IPS DF 4.7 (cell line): ENCODE results near the gene TPD52L2.
"Not testable (repeated sequence)": the region's sequence is repeated elsewhere in the genome, so short reads cannot be mapped to it uniquely, and the experiment has no call there.

Source experiments
- DNase-seq: peaks from one replicate; pipeline ENCODE4 v3.0.0-alpha.2; 2013; ENCODE audit warnings: low spot score; ENCODE audit errors: extremely low read depth

The TPD52L2 gene

DNA sequence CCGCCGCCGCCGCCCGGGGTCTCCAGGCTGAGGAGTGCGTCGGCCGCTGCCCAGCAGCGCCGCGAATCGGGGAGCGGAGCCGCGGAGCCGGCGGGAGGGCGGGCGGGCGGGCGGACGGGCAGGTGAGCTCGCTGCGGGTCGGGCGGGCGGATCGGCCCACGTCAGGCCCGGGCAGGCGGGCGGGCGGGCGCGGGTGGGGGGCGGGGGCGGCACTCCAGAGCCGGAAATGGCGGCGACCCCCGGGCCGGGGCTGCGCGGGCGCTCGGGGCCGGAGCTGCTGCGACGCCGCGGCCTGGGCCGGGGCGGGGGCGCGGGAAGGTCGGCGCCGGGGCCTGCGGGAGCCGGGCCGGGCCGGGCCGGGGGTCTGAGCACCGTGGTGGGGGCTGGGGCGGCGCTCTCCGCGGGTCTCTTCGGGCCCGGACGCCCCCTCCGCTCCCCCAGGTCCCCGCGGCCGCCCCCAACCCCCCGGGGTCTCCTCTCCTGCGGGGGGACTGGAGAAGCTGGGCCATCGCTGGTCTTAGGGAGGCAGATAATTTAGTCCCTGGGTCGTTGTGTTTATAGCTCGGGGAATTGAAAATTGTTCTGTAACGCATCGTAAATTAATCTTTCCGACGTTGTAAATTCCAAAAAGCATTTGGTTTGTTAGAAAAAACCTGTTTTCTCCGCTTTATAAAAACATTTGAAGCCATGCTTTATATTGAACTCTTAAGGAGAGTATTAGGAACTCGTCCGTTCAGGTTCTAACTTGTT, 30.3 kb downstream of the TPD52L2 start:
- no peak for DNase-seq

DNA sequence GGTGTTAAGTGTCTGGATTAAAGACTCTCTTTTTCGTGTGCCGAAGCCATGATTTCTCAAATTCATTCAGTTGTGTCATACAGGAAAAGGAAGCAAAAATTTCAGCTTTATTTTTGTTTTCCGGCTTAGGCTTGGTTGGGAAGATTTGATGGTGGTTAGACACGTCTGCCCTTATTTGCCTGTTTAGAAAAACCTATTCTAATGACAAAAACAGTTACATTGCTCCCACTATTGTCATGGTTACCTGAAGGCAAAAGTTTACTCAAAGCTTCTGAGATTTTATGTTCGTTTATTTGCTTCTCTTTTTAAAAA, 30.8 kb downstream of the TPD52L2 start:
- DNase-seq: no peak

DNA sequence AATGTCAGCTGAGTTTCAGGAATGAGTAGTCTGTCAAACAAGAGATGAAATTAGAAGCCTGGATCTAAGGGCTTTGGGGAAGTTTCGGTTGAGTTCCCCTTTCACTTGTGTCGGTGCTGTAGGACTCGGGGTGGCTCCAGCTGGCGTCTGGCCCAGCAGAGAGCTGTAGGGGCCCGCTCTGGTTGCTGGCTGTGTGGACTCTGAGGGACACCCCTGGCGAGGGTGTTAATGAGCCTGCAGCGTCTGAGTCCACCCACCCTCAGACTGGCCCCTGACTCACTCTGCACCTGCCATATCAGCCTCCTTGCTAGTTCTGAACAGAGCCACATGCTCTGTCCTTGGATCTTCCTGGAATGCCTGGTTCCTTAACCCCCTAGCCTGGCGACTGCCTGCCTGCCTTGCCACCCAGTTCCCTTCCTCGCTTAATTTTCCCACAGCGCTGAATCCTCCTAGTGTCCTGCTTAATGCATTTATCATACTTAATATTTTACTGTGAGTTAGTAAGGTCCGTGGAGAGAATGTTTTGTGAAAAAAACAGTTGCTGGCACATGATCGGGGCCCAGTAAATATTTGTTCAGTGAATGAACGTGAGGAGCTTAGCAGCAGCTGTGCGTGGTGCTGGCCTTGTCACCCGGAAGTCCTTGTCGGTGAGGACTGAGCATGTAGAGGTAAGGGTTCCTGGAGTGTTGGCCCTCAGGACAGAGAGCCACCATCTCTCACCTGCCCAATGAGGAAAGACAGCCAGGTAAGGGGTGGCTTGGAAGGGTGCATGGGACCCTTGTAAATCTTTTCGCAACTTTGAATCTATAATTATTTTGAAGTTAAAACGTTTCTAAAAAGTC, 31.4 kb downstream of the TPD52L2 start:
- no peak for DNase-seq

DNA sequence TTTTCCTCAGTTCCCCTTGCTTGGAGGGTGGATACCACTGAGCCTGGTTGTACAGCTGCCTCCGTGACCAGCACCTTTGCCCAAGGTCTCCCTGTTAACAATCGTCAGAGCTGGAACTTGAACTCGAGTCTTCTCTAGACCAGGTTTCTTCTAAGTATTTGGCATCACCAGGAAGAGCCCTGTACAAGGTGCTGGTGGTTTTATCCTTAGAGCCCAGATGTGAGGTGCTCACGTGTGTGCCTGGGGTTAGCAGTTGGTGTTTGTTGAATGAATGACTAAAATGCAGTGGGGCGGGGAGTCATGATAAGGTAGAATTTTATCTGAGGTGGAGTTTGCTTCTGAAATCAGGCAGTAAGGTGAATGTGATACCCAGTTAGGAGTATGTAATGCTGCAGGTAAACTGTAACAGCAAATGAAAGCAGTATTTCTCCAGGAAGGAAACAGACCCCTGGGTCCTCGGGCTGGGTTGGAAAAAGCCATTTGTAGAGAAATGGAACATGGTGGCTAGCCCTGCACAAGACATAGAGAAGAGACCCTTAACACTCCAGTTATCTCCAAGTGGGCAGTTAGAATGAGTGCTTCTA, 33.0 kb downstream of the TPD52L2 start:
- DNase-seq: no peak

DNA sequence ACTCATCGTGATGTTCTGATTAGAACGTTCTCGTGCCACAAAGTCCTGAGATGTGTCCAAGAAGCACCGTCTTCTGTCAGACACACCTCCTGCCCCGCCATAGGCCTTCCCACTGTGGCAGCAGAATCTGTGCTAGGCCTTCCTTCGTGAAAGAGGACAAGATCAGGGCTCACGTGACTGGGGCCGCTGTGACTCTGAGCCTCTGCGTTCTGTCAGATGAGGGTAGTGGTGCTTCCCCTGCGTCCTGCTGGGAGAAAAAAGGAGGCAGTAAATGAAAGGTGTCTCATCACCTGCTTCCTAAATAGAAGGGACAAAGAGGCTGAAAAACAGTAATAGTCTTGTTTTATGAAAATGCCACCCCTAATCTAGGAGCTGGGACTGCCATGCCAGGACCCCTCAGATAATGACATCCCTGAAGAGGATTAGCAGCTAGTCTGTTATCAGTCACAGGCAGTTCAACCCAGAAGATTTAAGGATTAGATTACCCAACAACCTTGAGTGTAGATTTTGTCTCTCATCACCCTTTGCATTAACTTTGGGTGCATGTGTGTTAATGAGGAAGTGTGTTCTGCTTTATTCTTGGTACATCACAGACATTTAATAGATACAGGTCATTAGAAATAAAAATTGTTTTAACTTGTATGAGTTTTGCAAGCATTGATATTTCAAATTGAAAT, 34.0 kb downstream of the TPD52L2 start:
- no peak for DNase-seq

DNA sequence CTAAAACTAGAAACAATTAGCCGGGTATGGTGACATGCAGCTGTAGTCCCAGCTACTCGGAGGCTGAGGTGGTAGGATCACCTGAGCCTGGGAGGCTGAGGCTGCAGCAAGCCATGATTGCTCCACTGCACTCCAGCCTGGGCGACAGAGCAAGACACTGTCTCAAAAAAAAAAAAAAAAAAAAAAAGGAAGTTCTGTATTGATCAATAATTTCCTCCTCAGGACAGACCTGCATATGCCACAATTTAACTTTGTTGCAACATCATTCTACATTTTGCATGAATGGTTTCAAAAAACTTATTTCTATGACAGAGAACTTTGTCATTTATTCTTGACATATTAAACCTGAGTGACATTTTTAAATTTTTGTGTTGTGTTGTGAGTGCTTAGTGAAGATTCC, 35.3 kb downstream of the TPD52L2 start:
- DNase-seq: no peak

DNA sequence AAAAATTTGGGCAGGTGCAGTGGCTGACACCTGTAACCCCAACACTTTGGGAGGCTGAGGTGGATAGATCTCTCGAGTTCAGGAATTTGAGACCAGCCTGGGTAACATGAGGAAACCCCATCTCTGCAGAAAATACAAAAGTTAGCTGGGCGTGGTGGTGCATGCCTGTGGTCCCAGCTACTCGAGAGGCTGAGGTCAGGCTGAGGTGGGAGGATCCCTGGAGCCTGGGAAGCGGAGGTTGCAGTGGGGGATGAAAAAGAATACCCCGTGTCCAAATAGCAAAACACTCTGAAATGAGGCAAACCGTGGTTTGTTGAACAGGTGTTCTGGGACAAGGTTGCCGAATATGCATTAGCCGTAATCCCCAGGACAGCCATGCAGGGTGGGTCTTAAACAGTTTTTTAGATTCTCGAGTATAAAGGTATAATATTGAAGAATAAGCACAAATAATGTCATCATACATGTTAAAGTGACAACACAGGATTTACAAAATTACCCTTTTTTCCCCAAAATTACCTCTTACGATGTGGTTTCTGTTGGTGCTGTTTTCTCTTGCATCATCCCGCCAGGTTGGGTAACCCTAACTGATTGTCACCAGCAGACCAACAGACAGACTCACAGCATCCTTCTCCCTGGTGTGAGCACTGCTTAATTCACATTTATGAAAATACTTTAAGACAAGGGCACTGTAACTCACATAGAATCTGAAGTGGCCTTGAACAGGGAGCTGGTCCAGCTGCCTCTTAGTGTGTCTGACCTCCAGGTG, 38.9 kb downstream of the TPD52L2 start:
- no peak for DNase-seq

DNA sequence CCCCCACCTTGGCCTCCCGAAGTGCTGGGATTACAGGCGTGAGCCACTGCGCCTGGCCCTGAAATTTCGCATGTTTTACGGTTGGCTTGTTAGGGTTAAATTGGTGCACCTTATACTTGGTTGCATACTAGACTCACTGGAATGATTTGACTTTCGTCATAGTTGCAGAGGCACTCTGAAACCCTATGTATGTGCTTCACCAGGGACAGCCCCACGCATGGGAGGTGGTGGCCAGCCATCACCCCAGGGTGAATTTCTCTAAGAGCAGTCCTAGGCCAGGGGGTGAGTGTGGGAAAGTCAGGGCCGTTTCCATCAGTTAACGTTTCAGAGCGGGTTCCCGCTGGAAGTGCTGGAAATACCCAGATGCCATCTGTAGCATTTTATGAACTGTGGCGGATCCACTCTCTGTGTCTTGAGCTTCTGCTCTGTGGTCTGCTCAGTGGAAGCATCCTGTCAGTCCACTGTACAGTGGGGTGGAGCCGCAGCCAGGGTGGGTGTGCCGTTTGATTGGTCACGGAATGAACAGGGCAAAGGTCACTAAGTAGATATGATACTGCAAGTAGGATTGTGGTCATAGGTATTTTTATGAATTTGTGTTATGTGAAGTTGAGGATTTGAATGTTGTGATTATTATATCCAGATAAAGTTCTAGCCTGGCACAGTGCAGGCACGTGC, 43.1 kb downstream of the TPD52L2 start:
- no peak for DNase-seq

DNA sequence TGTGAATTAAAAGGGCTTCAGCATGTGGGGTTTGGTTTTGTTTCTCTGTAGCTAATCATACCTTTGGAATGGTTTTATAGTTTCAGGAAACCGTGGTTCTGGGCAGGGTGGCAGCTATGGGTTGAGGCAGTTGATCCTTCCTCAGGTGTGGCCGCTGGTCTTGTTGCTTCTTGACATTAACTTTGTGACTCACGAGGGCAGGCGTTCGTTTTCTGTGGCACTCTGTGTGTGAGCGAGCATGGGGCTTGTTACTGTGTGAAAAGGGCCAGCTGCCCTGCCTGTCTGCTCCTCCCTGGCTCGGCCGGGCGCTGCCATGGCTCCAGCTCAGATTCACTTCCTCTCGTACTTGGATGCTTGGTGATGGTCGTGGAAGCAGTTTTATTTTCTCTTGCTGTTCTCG, 46.1 kb downstream of the TPD52L2 start:
- no peak for DNase-seq

DNA sequence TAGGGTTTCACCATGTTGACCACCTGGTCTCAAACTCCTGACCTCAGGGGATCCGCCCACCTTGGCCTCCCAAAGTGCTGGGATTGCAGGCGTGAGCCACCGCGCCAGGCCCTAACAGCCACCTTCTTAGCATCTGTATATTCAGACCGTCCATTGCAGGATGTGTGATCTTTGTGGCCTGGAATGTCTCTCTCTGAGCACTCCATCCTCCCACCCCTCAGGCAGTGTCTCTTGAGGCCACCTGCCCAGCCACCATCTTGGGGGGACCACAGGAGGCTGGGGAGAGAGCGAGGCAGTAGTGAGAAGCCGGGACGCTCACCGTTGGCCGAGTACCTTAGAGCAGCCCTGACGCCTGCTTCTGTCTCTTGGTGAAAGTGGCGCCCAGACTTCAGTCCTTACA, 48.7 kb downstream of the TPD52L2 start:
- DNase-seq: no peak

DNA sequence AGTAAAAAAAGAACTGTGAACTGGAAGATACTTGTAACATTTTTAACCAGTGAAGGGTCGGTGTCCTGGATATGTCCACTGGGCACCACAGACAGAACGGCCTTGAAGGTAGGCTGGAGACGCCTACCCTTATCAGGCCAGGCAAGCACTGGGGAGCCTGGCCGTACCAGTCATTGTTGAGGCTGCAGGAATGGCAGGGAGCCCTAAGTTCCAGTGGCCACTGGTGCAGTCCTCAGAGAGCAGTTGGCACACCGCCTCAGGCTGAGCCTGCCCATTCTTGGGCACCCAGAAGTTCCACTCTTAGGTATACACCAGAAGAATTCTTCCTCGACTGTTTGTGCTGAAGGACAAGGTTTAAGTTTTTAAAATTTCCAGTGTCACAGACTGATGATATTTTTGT, 50.4 kb downstream of the TPD52L2 start:
- no peak for DNase-seq

DNA sequence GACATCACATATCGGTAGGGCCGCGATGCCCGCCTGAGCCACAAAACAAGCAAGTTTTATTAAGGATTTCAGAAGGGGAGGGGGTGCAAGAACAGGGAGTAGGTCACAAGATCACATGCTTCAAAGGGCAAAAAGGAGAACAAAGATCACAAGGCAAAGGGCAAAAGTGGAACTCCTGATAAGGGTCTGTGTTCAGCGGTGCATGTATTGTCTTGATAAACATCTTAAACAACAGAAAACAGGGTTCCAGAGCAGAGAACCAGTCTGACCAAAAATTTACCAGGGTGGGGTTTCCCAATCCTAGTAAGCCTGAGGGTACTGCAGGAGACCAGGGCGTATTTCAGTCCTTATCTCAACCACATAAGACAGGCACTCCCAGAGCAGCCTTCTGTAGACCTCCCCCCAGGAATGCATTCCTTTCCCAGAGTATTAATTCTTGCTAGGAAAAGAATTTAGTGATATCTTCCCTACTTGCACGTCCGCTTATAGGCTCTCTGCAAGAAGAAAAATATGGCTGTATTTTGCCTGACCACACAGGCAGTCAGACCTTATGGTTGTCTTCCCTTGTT, 51.4 kb downstream of the TPD52L2 start:
- DNase-seq: not testable (repeated sequence)

DNA sequence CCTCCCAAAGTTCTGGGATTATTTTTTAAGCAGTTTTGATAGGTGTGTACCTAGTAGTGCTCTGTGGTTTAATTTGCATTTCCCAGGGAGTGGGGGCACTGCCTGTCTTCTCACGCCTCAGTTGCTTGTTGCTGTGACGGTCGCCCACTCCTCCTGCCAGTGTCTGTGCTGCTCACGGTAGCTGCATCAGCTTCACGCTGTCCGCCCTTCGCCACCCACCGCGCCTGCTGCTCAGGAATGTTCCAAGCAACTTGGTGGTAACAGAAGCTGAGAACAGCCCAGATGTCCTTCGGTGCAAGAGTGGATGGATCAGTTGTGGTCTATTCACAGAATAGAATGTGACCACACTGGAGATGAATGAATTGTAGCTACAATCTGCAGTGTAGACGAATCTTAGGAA, 52.7 kb downstream of the TPD52L2 start:
- no peak for DNase-seq

DNA sequence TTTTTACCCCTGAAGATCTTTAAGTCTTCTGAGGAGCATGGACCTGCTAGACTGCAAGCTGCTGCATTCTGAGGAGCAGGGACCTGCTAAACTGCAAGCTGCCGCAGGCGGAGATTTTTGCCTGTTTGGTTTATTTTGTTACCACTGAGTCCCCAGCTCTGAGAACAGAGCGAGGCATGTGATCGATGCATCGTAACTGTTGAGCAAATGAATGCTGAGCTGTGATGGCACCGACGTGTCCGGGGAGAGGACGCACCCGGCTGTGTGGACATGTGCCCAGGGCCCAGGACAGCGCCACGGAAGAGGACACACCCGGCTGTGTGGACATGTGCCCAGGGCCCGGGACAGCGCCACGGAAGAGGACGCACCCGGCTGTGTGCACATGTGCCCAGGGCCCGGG, 54.1 kb downstream of the TPD52L2 start:
- no peak for DNase-seq

DNA sequence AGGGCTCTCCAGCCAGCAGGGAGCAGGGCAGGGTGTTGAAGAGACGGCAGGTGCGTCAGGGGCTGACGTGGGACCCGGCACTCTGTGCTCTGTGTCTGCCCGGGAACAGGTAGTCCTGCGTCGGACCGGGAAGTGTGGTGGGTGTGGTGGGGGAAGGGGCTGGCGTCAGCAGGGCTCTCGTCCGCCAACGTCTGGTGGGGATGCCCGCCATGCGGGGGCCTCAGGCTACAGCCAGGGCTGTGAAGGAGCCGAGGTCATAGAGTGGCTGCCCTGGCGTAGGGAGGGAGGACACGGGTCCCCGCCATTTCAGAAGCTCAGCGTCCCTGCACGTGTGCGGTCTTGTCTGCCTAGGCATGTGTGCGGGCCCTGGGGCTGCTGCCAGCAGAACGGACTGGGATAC, 55.2 kb downstream of the TPD52L2 start:
- no peak for DNase-seq

DNA sequence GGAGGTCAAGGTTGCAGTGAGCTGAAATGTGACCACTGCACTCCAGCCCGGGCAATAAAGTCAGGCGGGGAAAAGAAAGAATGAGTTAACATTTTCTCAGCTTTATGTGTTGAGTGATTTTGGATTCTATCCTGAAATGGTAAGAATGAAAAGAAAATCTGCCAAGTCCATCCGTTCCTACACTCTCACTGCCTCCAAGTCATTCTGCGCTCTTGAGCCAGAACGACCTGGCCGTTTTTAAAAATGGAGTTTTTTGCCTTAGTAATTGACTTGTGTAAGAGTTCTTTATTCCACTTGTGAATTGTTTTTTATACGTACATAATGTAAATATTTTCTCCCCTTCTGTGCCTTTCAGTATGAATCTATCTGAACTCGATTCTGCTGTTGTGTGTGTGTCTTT, 58.6 kb downstream of the TPD52L2 start:
- no peak for DNase-seq

DNA sequence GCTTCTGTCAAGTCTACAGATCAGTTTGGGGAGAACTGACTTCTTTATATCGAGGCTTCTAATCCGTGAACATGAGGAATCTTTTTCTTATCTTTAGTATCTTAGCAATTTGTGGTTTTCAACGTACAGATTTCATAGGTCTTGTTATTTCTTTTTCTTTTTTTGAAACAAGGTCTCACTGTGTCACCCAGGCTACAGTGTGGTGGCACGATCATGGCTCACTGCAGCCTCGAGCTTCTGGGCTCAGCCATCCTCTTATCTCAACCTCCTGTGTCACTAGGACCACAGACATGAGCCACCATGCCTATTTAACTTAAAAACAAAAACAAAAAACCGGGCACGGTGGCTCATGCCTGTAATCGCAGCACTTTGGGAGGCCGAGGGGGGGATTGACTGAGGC, 59.2 kb downstream of the TPD52L2 start:
- no peak for DNase-seq

DNA sequence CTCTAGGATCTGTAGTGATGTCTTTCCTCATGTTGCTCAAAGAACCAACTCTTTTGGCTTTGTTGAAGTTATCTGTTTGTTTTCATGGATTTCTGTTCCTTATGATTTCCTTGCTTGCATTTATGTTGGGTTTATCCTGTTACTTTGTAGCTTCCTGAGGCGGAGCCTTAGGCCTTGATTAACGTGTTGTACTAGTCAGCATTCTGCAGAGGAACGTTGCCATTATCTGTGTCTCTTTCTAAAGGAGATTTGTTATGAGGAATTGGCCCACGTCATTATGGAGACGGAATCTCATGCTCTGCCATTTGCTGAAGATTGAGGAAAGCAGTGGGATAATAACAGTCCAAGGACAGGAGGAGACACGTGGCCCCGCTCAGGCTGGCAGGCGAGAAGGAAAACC, 61.2 kb downstream of the TPD52L2 start:
- DNase-seq: no peak

DNA sequence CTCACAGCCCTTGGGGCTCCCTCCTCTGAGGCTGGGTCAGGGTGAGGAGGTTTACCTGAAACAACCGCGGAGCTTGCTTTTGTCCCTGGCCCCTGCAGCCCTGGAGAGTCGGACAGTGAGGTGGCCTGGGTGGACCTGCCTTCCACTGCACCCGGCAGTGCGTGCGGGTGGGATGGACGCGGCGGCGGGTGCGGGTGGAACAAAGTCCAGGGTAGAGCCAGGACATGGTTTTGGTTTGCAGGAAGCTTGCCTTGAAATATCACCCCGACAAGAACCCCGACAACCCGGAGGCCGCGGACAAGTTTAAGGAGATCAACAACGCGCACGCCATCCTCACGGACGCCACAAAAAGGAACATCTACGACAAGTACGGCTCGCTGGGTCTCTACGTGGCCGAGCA, 64.0 kb downstream of the TPD52L2 start:
- DNase-seq: no peak

DNA sequence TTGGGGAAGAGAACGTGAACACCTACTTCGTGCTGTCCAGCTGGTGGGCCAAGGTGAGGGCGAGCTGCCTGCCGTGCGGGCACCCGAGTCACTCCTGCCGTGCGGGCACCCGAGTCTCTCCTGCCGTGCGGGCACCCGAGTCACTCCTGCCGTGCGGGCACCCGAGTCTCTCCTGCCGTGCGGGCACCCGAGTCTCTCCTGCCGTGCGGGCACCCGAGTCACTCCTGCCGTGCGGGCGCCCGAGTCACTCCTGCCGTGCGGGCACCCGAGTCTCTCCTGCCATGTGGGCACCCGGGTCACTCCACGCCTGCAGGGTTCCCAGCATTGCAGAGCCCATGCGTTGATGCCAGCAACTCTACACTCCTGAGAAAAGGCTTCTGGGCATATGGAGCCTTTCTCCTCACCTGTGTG, 64.4 kb downstream of the TPD52L2 start:
- not testable (repeated sequence) for DNase-seq
